IPS DF 6.9 (cell line): ENCODE data around the gene BHLHE40.

Source experiments
- DNase-seq: peaks from one replicate; pipeline ENCODE4 v3.0.0-alpha.2; 2013; ENCODE audit warnings: low read depth, low spot score
- H3K27ac ChIP-seq: one replicate; pipeline ENCODE4 v1.5.1; 2013; ENCODE audit warnings: low read length, control low read depth
- H3K27me3 ChIP-seq: 2 replicates; pipeline ENCODE4 v1.6.1; 2013; ENCODE audit warnings: mild to moderate bottlenecking, low read length; ENCODE audit not compliant: control insufficient read depth, insufficient read depth
- H3K36me3 ChIP-seq: 2 replicates; pipeline ENCODE4 v1.6.1; 2013; ENCODE audit warnings: low read length; ENCODE audit not compliant: control insufficient read depth, insufficient read depth
- H3K4me1 ChIP-seq: 2 replicates; pipeline ENCODE4 v1.6.1; 2013; ENCODE audit warnings: low read length; ENCODE audit not compliant: control insufficient read depth, insufficient read depth
- H3K4me3 ChIP-seq: 2 replicates; pipeline ENCODE4 v1.5.1; 2013; ENCODE audit warnings: mild to moderate bottlenecking, low read length
- H3K9me3 ChIP-seq: 2 replicates; pipeline ENCODE4 v1.6.1; 2013; ENCODE audit warnings: low read length, inconsistent platforms; ENCODE audit not compliant: control insufficient read depth, insufficient read depth
- WGBS: extraction: QIAGEN DNeasy Blood & Tissue Kit; methylation state at CpG from one replicate; pipeline ENCODE4 v1.1.7; 2013; ENCODE audit warnings: mixed read lengths, missing lambda C conversion rate; ENCODE audit not compliant: insufficient read length, insufficient coverage; 5-methylcytosine and 5-hydroxymethylcytosine counted together

The BHLHE40 gene

DNA sequence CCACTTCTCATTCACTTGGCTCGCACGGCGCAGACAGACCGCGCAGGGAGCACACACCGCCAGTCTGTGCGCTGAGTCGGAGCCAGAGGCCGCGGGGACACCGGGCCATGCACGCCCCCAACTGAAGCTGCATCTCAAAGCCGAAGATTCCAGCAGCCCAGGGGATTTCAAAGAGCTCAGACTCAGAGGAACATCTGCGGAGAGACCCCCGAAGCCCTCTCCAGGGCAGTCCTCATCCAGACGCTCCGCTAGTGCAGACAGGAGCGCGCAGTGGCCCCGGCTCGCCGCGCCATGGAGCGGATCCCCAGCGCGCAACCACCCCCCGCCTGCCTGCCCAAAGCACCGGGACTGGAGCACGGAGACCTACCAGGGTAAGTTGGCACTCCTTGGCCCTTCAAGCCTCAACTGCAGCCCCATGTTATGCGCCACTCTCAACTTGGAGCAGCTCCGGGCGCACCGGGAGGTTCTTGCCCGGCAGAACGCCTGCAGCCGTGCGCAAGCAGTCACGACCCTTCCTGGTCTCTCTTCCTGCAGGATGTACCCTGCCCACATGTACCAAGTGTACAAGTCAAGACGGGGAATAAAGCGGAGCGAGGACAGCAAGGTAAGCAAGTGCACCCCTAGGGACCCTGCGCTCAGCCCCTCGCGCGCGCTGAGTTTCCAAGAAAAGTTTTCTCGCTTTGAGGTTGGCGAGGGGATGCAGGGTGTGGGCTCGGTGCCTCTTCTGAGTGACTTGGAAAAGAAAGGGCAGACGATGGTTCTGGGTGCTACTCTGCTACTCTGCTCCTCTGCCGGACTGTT, at the start of gene BHLHE40:
BHLHE40 (plus strand) TSS at position 10 of the 801 bp plus-strand sequence; CDS start at position 292, 282 bp downstream.
- no CpG with 5 or more reads among the region's 51 CpGs for WGBS
- no peak for DNase-seq
- H3K36me3 ChIP-seq, result peaks cover 3% of the 10 kb centered on the region; the same call in 1 of the 2 replicates
- H3K4me1 ChIP-seq, result no peaks in the 10 kb centered on the region
- no peak within 1 kb of the TSS for H3K27ac ChIP-seq
- H3K9me3 ChIP-seq, result no peaks in the 10 kb centered on the region
- H3K4me3 ChIP-seq, result peak within 1 kb of the TSS; percentile 54; the same call in 1 of the 2 replicates
- H3K27me3 ChIP-seq, result peaks cover 1% of the 10 kb centered on the region; the same call in 1 of the 2 replicates

DNA sequence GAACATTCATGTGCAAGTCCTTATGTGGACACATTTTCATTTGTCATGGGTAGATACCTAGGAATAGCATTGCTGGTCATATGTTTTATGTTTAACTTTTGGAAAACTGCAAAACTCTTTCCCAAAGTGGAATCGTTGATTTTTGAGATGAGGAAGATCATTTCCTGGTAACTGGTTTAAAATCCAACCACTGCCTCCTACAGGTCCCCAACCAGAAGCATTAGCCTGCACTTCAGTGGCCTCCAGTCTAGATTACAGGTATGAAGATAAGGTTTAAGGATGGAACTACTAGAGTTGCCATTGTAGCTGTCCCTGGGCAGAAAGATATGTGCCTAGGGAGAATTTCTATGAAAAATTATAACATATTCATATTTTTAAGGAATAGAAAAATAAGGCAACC, 48.7 kb upstream of the BHLHE40 start:
- Histone ChIP-seq H3K27me3 (no peaks in the 10 kb centered on the region), H3K4me3 (no peak overlapping the region), H3K9me3 (no peaks in the 10 kb centered on the region), H3K36me3 (no peaks in the 10 kb centered on the region), H3K27ac (no peak overlapping the region), H3K4me1 (no peaks in the 10 kb centered on the region)
- no peak for DNase-seq
- no CpG with 5 or more reads among the region's 1 CpG for WGBS

DNA sequence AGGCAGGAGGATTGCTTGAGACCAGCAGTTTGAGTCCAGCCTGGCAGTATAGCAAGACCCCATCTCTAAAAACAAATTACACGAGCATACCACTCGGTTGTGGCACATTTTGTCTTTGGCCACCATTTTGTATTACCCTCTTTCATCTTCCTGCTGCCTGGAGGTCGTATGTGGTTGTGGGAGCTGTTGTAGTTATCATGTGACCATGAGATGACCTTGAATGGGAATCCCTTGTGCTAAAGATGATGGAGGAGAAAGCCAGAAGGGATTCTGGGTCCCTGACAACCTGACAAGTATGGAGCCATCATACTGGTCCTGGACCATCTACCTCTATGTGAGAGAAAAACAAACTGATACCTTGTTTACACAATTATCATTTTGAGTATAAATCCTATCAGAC, 45.2 kb upstream of the BHLHE40 start:
- Histone ChIP-seq H3K27me3 (no peaks in the 10 kb centered on the region), H3K27ac (no peak overlapping the region), H3K36me3 (no peaks in the 10 kb centered on the region), H3K4me1 (no peaks in the 10 kb centered on the region), H3K4me3 (no peak overlapping the region), H3K9me3 (no peaks in the 10 kb centered on the region)
- DNase-seq, result no peak
- no CpG with 5 or more reads among the region's 3 CpGs for WGBS

DNA sequence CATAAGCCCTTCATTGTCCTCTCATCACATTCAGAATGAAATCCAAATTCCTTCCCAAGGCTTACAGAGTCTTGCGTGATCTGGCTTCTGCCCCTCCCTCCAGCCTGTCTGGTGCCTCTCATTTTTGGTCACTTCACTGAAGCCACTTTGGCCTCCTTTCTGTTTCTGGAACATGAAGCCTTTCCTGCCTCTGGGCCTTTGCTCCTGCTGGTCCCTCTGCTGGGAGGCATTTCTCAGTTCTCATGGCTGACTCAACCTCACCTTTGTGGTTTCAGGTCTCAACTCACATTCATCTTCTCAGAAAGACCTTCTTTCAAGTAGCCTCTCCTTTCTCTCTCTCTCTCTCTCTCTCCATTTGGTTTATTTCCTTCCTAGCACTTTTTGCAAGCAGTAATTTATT, 43.9 kb upstream of the BHLHE40 start:
- Histone ChIP-seq H3K27me3 (no peaks in the 10 kb centered on the region), H3K4me3 (no peak overlapping the region), H3K36me3 (no peaks in the 10 kb centered on the region), H3K9me3 (no peaks in the 10 kb centered on the region), H3K27ac (no peak overlapping the region), H3K4me1 (no peaks in the 10 kb centered on the region)
- no peak for DNase-seq
- WGBS, result no CpG with 5 or more reads among the region's 1 CpG

DNA sequence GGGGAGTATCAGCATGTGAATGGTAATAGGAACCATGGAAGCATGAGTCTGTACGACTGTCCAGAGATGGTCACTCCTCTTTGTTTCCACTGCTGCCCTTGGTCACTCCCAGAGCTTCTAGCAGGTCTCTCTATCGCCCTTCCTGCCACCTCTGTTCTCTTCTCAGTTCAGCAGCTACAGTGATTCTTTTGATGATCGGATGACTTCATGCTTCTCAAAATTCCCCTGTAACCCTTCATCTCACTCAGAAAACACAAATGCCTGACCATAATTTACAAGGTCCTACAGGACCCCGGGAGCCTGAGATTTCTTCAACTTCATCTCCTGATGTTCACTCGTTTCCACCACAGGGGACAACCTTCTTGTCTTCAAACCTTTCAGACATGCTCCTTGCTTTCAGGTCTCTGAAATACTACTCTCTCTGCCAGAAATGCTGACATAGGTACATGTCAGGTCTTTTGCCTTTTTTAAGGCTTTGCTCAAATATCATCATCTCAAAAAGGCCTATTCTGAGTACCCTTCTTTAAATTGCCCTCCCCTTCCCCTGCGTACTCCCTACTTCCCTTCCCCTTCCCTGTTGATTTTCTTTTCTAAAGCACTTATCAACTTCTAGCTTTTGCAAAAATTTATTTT, 42.1 kb upstream of the BHLHE40 start:
- no CpG with 5 or more reads among the region's 6 CpGs for WGBS
- no peaks in the 10 kb centered on the region for H3K27me3 ChIP-seq
- H3K27ac ChIP-seq, result no peak overlapping the region
- H3K9me3 ChIP-seq, result no peaks in the 10 kb centered on the region
- no peaks in the 10 kb centered on the region for H3K36me3 ChIP-seq
- no peaks in the 10 kb centered on the region for H3K4me1 ChIP-seq
- H3K4me3 ChIP-seq, result no peak overlapping the region
- no peak for DNase-seq

DNA sequence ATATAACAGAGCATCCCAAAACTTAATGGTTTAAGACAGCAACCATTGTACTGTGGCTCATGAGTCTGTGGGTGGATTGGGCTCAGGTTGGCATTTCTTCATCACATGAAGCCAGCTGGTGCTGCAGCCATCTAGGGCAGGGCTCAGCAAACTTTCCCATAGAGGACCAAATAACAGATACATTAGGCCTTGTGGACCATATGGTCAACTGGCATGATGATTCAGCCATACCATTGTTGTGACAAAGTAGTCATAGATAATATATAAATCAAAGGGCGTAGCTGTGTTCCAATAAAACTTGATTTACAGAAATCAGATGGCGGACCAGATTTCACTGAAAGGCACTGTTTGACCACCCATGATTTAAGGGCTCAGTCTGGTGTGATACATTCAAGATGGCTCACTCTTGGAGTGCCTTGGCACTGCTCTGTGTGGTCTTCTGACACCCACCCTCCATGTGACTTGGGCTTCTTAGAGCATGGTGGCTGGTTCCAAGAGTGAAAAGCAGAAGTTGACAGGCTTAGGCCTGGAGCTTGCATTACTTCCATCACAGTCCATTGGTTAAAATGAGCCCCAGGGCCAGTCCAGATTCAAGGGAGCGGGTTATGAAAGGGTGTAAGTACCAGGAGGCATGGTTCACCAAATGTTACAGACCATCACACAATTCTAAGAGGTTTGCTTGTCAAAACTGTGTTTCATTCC, 40.8 kb upstream of the BHLHE40 start:
- Histone ChIP-seq H3K36me3 (no peaks in the 10 kb centered on the region), H3K27ac (no peak overlapping the region), H3K9me3 (no peaks in the 10 kb centered on the region), H3K4me1 (no peaks in the 10 kb centered on the region), H3K4me3 (no peak overlapping the region), H3K27me3 (no peaks in the 10 kb centered on the region)
- WGBS, result no CpG with 5 or more reads among the region's 3 CpGs
- no peak for DNase-seq

DNA sequence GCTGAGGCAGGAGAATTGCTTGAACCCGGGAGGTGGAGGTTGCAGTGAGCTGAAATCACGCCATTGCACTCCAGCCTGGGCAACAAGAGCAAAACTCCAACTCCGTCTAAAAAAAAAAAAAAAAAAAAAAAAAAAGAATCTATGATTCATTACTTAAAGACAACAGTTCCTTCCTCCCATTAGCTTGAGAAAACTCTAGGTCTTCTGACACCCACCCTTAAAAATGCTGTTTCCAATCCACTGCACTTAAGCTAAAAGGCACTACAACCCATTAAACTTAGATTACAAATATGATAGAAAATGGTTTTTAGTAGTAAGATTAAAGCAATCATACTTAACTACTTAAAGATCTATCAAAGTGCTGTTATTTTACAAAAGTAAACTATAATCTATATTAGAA, 40.0 kb upstream of the BHLHE40 start:
- H3K4me3 ChIP-seq, result no peak overlapping the region
- no peaks in the 10 kb centered on the region for H3K36me3 ChIP-seq
- no peaks in the 10 kb centered on the region for H3K9me3 ChIP-seq
- WGBS, result no CpG with 5 or more reads among the region's 3 CpGs
- no peak overlapping the region for H3K27ac ChIP-seq
- no peak for DNase-seq
- H3K4me1 ChIP-seq, result no peaks in the 10 kb centered on the region
- no peaks in the 10 kb centered on the region for H3K27me3 ChIP-seq

DNA sequence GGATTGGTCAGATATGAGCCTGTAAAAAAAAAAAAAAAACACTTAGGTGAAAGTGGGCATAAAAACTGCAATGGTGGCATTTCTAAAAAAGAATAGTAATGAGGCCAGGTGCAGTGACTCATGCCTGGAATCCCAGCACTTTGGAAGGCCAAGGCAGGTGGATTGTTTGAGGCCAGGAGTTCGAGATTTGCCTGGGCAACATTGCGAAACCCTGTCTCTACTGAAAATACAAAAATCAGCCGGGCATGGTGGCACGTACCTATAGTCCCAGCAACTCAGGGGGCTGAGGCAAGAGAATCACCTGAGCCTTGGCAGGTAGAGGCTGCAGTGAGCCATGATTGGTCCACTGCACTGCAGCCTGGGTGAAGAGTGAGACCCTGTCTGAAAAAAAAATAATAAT, 38.3 kb upstream of the BHLHE40 start:
- no peaks in the 10 kb centered on the region for H3K9me3 ChIP-seq
- no peaks in the 10 kb centered on the region for H3K27me3 ChIP-seq
- H3K4me3 ChIP-seq, result no peak overlapping the region
- DNase-seq, result no peak
- H3K4me1 ChIP-seq, result no peaks in the 10 kb centered on the region
- no peaks in the 10 kb centered on the region for H3K36me3 ChIP-seq
- no peak overlapping the region for H3K27ac ChIP-seq
- no CpG with 5 or more reads among the region's 4 CpGs for WGBS

DNA sequence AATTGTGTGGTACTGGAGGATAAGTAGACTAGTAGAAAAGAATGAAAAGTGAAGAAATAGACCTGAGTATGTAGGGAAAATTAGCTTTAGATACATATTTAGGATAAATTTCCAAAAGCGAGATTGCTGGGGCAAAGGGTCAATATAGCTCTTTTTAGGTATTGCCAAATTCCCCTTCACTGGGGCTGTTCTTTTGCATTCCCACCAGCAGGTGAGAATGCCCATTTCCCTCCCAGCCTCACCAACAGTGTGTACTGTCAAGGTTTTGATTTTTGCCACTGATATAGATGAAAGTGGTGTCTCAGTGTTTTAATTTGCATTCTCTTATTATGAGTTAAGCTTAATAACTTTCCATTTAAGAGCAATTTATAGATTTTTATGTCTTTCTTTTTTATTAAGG, 35.7 kb upstream of the BHLHE40 start:
- Histone ChIP-seq H3K36me3 (no peaks in the 10 kb centered on the region), H3K9me3 (no peaks in the 10 kb centered on the region), H3K27ac (no peak overlapping the region), H3K4me3 (no peak overlapping the region), H3K27me3 (no peaks in the 10 kb centered on the region), H3K4me1 (no peaks in the 10 kb centered on the region)
- no CpG with 5 or more reads among the region's 1 CpG for WGBS
- DNase-seq, result no peak

DNA sequence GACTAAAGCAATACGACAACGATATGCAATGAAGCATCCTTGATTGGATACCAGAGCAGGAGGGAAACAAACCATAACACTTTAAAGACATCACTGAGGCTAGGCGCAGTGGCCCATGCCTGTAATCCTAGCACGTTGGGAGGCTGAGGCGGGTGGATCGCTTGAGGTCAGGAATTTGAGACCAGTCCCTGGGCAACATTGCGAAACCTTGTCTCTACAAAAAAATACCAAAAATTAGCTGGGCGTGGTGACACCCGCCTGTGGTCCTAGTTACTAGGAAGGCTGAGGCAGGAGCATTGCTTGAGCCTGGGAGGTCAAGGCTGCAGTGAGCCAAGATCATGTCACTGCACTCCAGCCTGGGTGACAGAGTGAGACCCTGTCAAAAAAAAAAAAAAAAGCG, 33.9 kb upstream of the BHLHE40 start:
- Histone ChIP-seq H3K4me3 (no peak overlapping the region), H3K4me1 (no peaks in the 10 kb centered on the region), H3K9me3 (no peaks in the 10 kb centered on the region), H3K27ac (no peak overlapping the region), H3K27me3 (no peaks in the 10 kb centered on the region), H3K36me3 (no peaks in the 10 kb centered on the region)
- no CpG with 5 or more reads among the region's 10 CpGs for WGBS
- no peak for DNase-seq
